ENCODE measurements around the gene DDIT4.
"Not testable (repeated sequence)": the region's sequence is repeated elsewhere in the genome, so short reads cannot be mapped to it uniquely, and the experiment has no call there.

The DDIT4 gene

DNA sequence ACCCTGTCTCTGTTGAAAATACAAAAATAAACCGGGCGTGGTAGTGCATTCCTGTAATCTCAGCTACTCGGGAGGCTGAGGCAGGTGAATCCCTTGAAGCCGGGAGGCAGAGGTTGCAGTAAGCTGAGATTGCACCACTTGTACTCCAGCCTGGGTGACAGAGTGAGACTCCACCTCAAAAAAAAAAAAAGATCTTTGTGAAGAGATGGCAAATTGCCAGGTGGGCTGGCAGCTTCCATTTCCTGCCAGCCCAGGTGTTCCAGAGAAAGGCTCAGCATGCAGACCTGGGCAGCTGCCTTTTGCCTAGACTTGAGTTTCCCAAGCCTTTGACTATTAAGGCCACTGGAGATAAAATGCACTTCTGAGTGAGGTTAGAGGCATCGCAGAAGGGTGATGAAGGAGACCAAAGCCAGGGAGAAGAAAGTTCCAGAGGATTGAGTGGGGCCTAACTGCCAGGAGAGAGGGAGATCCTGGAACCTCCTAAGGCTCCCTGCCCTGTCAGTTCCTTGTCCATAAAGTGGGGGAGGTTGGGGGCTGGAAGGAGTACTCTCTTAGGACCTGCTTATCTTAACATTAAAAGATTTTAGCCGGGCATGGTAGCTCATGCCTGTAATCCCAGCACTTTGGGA, 10.0 kb upstream of the DDIT4 start:
- in situ Hi-C loops (cut with HindIII; ENCODE audit: low pct_ligation_motif_present, low pct_unique_long_range_greater_than_20kb, low sequenced_read_pairs), result no loop called here
- DNase-seq, result no peak

DNA sequence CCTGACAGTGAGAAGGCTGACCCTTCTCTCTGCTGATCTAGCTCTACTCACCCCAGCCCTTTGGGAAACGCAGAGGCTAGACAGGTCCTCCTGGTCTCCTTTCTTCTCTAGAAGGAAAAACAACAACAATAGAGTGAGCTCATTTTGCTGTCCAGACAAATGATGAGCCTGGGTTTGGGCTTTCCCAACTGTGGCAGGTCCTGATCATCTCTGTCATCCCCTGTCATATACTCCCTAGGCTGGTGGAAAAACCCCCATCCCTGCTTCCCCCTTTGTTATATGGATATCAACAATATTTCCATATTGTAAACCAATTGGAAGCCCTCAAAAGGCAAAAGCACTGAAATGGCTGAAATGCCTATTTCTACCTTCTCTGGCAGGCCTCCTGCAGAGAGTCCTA, 9.2 kb upstream of the DDIT4 start:
- in situ Hi-C loops (cut with HindIII; ENCODE audit: low pct_ligation_motif_present, low pct_unique_long_range_greater_than_20kb, low sequenced_read_pairs), result no loop called here
- DNase-seq, result no peak

DNA sequence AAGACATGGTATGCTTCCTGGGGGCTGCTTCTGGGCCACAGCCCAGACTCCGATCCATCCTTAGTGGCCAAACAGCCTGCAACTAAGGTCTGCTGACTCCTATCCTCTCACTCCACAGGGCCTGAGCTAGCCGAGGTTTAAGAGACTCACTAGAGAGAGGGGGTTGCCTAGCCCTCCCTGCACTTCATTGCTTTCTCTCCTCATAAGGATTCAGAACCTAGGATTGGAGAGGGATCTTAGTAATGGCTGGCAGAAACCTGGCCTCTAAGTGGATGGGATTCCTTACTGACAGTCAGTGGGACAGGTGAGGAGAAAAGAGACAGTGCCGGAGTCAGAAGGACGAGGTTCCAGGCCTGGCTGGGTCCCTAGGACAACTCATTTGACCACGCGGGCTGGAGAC, 8.2 kb upstream of the DDIT4 start:
- no peak for DNase-seq
- in situ Hi-C loops (cut with HindIII; ENCODE audit: low pct_ligation_motif_present, low pct_unique_long_range_greater_than_20kb, low sequenced_read_pairs), result no loop called here

DNA sequence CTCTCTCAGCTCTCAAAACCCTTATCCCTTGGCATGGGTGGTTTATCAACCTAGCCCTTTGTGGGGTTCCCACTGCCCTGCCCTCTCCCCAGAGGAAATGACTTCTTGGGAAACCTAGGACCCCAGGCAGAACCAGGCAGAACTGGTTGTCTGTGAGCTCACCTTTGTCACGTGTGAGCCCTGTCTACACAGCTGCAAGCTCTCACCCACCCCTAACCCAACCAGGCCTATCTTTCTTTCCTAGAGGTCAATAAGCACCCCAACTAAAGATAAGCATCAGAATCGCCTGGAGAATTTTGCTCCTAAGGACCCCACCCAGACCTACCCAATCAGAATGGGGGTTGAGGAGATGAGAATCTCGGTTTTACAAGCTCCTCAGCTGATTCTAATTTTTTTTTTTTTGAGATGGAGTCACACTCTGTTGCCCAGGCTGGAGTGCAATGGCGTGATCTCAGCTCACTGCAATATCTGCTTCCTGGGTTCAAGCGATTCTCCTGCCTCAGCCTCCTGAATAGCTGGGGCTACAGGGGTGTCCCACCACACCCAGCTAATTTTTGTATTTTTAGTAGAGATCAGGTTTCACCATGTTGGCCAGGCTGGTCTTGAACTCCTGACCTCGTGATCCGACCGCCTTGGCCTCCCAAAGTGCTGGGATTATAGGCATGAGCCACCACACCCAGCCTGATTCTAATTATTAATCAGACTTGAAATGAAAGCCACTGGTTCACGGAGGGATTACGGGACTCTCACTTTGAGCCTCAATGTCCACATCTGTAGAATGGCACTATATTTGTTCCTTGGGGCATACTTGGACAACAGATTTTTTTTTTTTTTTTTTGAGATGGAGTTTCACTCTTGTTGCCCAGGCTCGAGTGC, 7.5 kb upstream of the DDIT4 start:
- in situ Hi-C loops (cut with HindIII; ENCODE audit: low pct_ligation_motif_present, low pct_unique_long_range_greater_than_20kb, low sequenced_read_pairs), result no loop called here
- DNase-seq, result no peak

DNA sequence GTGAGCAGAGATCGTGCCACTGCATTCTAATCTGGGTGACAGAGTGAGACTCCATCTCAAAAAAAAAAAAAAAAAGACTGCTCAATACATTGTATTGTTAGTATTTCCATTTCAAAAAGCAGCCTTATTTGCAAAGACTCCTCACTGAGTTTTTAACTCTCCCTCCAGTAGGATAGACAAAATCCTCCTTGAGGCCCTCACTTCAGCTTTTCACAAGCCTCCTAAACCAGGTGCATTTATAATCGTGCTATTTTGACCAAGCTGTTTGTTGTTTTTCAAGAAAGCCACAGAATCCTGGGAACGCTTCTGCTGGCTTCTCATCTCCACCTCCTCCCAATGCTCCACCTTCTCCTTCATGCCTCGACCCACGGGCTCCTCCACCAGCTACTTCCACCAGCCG, 6.3 kb upstream of the DDIT4 start:
- in situ Hi-C loops (cut with HindIII; ENCODE audit: low pct_ligation_motif_present, low pct_unique_long_range_greater_than_20kb, low sequenced_read_pairs), result no loop called here
- no peak for DNase-seq

DNA sequence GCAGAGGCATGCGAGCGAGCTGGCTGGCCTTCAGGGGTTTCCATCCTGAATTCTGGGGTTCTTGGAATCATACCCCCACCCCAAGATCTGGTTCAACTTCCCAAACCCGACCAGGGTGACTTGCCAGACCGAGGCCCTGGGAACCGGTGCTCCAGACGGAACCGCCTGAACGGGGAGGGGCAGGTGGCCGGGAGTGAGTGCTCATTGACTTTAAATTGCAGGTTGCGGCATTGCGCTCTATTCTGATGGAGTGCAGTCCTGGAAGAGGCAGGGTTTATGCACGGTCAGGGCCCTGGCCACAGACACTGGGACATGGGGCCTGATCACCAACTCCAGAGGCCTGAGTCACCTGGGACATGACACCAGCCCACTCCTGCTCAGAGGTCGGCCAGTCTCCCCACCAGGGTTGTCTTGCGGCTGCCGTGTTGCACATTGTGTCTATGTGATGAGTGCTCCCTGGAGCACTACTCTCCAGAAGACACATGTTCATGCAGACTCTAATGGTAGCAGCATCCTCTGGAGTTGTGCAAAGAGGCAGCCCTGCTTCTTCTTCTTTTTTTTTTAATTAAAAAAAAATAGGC, 5.8 kb upstream of the DDIT4 start:
- in situ Hi-C loops (cut with HindIII; ENCODE audit: low pct_ligation_motif_present, low pct_unique_long_range_greater_than_20kb, low sequenced_read_pairs), result no loop called here
- DNase-seq, result no peak

DNA sequence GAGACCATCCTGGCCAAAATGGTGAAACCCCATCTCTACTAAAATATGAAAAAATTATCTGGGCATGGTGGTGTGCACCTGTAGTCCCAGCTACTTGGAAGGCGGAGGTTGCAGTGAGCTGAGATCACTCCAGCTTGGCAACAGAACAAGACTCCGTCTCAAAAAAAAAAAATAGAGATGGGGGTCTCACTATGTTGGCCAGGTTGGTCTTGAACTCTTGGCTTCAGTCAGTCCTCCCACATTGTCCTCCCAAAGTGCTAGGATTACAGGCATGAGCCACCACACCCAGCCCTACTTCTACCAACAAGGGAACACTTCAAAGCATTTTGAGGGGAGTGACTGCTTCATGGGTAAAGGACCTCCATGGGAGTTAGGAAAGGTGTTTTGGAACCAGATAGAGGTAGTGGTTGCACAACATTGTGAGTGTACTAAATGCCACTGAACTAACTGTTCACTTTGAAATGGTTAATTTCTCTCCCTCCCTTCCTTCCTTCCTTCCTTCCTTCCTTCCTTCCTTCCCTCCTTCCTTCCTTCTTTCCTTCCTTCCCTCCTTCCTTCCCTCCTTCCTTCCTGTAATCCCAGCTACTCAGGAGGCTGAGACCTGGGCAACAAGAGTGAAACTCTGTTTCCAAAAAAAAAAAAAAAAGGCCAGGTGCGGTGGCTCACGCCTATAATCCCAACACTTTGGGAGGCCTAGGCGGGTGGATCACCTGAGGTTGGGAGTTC, 5.1 kb upstream of the DDIT4 start:
- in situ Hi-C loops (cut with HindIII; ENCODE audit: low pct_ligation_motif_present, low pct_unique_long_range_greater_than_20kb, low sequenced_read_pairs); DNase-seq: not testable (repeated sequence)

DNA sequence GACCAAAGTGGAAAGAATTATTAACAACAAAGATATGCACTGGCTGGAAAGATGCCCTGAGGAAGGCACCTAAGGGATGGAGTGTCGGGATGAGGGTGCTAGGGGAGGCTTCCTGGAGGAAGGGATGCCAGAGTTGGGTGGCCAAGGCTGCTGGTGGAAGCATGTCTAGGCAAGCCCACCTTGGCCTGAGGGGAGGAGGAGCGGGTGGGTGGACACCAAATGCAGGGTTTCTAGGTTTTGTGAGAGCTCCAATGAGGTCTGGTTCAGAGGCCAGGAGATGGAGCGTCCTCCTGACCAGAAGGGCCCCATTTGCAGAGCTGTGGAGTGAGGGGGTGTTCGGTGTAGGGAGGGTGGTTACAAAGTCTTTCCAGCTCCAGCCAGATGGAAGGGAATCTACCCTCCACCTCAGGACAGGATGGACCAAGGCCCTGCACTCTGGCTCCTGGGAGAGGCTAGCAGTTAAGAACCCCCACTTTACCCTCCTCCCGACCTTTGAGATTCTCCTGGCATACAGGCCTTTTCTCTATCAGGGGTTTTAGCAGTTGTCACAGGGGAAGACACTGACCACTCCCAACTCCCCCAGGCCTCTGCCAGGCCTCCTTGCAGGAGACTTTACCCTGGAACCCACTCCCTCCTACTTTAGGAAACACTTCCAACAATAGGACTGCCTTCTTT, 3.0 kb upstream of the DDIT4 start:
- in situ Hi-C loops (cut with HindIII; ENCODE audit: low pct_ligation_motif_present, low pct_unique_long_range_greater_than_20kb, low sequenced_read_pairs), result no loop called here
- no peak for DNase-seq

DNA sequence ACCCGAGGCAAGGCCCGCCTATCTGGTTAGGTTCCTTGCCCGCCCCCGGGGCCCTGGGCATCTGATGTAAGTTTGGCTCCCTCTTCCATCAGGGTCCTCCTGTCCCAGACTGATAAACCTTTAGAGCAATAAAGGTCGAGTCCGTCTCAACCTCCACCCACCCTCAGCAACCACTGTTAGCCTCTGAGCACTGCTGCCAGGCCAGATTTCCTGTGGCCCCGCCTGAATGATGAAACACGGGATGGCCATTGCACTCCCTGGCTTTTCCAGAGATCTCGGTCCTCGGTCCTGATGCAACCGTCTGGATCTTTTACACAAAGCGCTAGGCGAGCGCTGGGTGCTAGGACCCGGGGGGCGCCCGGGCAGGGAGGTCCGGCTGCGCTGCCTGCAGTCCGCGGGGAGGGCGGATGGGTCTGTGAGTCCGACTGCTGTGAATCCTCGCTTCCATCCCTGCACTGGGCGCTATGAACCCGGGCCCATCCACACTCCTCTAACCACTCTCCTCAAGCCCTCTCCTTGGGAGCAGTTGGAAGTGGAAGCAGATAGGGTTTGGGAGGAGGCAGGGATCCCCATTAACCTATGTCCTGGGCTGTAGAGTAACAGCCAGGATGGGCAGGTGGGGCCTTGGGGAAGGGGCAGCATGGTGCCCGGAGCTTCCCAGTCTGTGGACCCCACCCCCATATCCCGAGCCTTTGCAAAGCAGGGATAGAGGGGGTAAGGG, 875 bp upstream of the DDIT4 start:
- in situ Hi-C loops (cut with HindIII; ENCODE audit: low pct_ligation_motif_present, low pct_unique_long_range_greater_than_20kb, low sequenced_read_pairs), result no loop called here
- DNase-seq, result peak; percentile 96

DNA sequence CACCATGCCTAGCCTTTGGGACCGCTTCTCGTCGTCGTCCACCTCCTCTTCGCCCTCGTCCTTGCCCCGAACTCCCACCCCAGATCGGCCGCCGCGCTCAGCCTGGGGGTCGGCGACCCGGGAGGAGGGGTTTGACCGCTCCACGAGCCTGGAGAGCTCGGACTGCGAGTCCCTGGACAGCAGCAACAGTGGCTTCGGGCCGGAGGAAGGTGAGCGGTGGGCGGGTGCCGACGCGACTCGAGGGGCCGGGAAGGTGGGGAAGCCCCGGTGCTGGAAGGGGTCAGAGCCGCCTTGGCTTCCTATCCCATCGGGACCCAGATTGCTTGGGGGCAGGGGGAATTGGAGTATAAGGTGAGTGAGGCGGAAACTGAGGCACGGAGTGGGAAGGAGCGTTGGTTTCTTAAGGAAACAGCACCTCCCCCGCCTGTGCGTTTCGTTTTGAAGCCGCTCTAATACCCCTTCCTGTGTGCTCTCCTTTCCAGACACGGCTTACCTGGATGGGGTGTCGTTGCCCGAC, 547 bp downstream of the DDIT4 start:
- peak; percentile 26 for DNase-seq
- in situ Hi-C loops (cut with HindIII; ENCODE audit: low pct_ligation_motif_present, low pct_unique_long_range_greater_than_20kb, low sequenced_read_pairs), result no loop called here

DNA sequence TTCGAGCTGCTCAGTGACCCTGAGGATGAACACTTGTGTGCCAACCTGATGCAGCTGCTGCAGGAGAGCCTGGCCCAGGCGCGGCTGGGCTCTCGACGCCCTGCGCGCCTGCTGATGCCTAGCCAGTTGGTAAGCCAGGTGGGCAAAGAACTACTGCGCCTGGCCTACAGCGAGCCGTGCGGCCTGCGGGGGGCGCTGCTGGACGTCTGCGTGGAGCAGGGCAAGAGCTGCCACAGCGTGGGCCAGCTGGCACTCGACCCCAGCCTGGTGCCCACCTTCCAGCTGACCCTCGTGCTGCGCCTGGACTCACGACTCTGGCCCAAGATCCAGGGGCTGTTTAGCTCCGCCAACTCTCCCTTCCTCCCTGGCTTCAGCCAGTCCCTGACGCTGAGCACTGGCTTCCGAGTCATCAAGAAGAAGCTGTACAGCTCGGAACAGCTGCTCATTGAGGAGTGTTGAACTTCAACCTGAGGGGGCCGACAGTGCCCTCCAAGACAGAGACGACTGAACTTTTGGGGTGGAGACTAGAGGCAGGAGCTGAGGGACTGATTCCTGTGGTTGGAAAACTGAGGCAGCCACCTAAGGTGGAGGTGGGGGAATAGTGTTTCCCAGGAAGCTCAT, 1.1 kb downstream of the DDIT4 start:
- peak; percentile 75 for DNase-seq
- in situ Hi-C loops (cut with HindIII; ENCODE audit: low pct_ligation_motif_present, low pct_unique_long_range_greater_than_20kb, low sequenced_read_pairs), result loop anchor here (5.0 kb wide), 1 partner anchor 47 kb away; no protein-coding TSS in a partner anchor

DNA sequence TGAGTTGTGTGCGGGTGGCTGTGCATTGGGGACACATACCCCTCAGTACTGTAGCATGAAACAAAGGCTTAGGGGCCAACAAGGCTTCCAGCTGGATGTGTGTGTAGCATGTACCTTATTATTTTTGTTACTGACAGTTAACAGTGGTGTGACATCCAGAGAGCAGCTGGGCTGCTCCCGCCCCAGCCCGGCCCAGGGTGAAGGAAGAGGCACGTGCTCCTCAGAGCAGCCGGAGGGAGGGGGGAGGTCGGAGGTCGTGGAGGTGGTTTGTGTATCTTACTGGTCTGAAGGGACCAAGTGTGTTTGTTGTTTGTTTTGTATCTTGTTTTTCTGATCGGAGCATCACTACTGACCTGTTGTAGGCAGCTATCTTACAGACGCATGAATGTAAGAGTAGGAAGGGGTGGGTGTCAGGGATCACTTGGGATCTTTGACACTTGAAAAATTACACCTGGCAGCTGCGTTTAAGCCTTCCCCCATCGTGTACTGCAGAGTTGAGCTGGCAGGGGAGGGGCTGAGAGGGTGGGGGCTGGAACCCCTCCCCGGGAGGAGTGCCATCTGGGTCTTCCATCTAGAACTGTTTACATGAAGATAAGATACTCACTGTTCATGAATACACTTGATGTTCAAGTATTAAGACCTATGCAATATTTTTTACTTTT, 1.8 kb downstream of the DDIT4 start:
- DNase-seq, result no peak
- in situ Hi-C loops (cut with HindIII; ENCODE audit: low pct_ligation_motif_present, low pct_unique_long_range_greater_than_20kb, low sequenced_read_pairs), result loop anchor here (5.0 kb wide), 1 partner anchor 47 kb away; no protein-coding TSS in a partner anchor

DNA sequence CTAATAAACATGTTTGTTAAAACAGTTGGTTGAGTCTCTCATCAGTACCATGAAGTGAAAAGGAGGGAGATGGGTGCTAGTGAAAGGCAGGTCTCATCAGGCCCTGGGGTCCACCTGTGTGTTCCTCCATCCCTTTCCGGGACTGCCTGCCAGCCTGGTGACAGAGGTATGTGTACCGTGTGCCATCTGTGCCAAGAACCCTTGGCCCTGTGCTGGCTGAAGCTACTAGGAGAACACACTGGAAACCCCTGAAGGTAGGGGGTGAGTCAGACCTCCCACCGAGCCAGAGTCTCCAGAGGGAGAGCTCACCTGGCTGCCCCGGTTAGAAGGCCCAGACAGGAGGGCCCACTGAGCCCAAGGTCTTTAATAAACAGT, 2.3 kb downstream of the DDIT4 start:
- DNase-seq, result peak; percentile 27

DNA sequence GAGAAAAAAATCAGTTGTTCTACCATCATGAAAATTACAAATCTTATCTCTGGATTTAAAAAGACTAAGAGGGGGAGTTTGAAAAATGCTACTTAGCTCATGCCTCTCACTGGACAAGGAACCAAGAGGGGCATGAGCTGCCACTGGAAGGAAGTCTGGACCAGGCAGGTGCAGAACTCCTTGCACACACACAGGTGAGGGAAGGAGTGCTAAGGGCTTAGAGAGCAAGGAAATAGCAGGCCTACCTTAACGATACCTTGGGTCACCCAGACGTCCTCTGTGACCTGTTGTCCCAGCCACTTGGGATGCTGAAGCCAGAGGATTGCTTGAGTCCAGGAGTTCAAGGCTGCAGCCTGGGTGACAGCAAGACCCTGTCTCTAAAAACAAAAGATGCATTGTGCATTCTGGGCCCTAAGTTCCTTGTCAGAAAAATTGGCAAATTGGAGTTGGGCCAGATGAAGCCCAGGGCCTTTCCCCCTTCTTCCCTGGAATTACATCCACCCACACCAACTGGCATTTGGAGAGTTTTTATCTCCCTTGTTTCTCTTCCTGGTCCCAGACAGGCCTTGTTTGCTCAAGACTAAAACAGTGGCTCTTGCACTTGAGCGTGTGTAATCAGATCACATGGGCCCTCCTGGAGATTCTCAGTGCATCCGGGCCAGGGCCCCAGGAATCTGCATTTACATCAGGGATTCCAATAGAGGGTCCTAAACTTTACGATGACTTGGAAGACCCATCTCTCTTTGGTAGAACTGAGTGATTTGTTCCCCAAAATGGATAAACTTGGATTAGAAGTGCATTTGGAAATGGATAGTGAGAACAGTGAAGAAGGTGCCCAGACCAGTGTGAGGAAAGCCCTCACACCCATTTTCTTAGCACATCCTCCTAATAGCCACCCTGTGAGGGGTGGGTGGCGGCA, 3.0 kb downstream of the DDIT4 start:
- in situ Hi-C loops (cut with HindIII; ENCODE audit: low pct_ligation_motif_present, low pct_unique_long_range_greater_than_20kb, low sequenced_read_pairs), result loop anchor here (5.0 kb wide), 1 partner anchor 46 kb away; no protein-coding TSS in a partner anchor
- peak; percentile 56 for DNase-seq

More for the DNA sequence above, 2.3 kb downstream of the DDIT4 start:
- in situ Hi-C loops (cut with HindIII; ENCODE audit: low pct_ligation_motif_present, low pct_unique_long_range_greater_than_20kb, low sequenced_read_pairs), result loop anchor here (5.0 kb wide), 1 partner anchor 46 kb away; no protein-coding TSS in a partner anchor

DNA sequence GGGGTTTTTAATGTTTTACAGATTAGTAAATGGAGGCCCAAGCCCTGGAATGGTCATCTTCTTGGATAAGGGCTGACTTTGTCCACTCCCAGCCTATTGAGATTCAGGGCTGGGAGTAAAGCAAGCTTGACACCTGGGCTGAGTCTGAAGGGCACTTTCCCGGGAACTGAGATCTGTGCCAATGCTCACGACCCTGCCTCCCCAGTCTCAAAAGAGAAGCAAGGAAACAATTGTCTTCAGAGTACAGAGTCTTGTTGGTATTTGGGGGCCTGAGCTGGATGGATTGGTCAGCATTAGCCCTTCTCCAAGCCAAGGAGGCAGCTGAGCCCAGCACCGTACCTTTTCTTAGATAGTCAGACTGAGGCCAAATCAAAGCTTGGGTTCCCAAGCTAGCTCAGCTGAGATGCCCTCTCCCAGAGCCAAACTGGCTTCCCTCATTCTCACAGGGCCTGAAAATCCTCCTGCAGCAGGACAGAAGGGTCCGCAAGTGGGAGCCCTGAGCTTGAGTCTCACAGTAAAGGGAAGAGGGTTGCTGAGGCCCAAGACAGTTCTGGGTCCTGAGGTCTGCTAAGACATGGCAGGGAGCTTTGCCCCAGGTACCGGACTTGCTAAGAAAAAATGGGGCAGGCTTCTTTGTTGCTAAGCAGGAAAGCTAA, 3.7 kb downstream of the DDIT4 start:
- in situ Hi-C loops (cut with HindIII; ENCODE audit: low pct_ligation_motif_present, low pct_unique_long_range_greater_than_20kb, low sequenced_read_pairs), result loop anchor here (5.0 kb wide), 1 partner anchor 45 kb away; no protein-coding TSS in a partner anchor
- peak; percentile 35 for DNase-seq
